Epithelial cell of esophagus (primary cell): Measurements from ENCODE around the gene NBAS.

ENCODE experiments used
- DNase-seq: peaks from one replicate; pipeline ENCODE4 v3.0.0; 2010; ENCODE audit warnings: low read depth
- H3K4me3 ChIP-seq: 2 replicates; pipeline ENCODE4 v1.5.1; 2011; ENCODE audit warnings: mild to moderate bottlenecking, low read length, control low read depth
- TF ChIP-seq, protein P1 (sequence below): IDR thresholded peaks from 2 replicates; pipeline ENCODE4 v1.5.1; 2011; ENCODE audit warnings: low read depth, mild to moderate bottlenecking, low read length, control low read depth, inconsistent platforms; ENCODE audit not compliant: insufficient read depth; ENCODE audit errors: missing control alignments

Gene NBAS

DNA sequence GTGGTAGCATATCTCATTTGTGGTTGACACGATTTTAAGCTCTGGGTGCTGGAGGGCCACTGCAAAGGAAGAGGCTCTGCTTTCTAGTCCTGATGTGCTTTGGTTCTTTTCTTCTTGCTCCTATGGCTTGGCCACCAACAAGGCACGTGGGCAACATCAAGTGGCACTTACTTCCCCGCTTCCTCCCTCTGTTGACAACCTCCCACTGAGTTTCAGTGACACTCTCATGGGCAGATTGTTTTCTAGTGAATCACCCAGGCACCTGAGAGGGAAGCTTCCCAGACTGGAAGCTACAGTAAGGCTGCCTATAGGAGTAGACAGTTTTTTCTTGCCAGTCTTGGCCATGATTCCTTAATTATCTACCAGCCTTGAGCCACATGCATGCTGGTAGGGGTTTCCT lies 89.0 kb downstream of the NBAS start:
- peak; percentile 29 for DNase-seq
- no peak overlapping the region for H3K4me3 ChIP-seq
- TF ChIP-seq, protein P1, sequence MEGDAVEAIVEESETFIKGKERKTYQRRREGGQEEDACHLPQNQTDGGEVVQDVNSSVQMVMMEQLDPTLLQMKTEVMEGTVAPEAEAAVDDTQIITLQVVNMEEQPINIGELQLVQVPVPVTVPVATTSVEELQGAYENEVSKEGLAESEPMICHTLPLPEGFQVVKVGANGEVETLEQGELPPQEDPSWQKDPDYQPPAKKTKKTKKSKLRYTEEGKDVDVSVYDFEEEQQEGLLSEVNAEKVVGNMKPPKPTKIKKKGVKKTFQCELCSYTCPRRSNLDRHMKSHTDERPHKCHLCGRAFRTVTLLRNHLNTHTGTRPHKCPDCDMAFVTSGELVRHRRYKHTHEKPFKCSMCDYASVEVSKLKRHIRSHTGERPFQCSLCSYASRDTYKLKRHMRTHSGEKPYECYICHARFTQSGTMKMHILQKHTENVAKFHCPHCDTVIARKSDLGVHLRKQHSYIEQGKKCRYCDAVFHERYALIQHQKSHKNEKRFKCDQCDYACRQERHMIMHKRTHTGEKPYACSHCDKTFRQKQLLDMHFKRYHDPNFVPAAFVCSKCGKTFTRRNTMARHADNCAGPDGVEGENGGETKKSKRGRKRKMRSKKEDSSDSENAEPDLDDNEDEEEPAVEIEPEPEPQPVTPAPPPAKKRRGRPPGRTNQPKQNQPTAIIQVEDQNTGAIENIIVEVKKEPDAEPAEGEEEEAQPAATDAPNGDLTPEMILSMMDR: no peak

DNA sequence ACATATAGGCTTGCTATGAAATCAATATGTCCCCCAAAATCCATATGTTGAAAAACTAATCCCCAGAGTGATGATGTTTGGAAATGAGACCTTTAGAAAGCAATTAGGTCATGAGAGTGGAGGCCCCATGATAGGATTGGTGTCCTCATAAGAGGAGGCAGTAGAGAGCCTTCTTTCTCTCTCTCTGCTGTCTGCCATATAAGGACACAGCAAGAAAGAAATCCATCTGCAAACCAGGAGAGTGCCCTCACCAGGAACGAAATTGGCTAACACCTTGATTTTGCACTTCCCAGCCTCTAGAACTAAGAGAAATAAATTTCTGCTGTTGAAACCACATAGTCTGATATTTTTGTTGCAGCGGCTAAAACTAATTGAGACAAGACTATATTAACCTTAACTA lies 89.5 kb downstream of the NBAS start:
- TF ChIP-seq, protein P1: no peak
- no peak for DNase-seq
- H3K4me3 ChIP-seq: no peak overlapping the region

DNA sequence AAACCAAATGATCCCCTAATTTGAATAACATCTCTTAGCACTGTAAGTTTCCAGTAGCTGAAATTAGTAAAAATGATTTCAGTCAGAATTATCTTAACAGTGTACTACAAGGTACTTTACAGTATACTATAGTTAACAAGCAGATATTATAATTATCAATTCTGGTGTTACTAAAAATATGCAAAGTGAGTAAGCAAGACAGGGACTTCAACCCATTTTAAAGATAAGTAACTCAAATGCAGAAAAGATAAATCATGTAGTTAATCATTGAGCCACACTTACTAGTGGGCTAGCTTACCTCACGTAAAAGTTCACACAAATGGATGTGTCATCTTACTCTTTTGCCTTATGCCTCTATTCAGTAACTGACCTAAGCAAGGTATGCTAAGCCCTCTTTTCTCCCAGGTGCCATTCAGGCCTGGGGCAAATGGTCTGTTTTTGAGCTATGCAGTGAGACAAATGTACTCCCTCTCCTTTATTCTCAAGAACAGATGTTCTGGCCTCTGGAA lies 101.0 kb downstream of the NBAS start:
- TF ChIP-seq, protein P1: no peak
- DNase-seq: no peak

DNA sequence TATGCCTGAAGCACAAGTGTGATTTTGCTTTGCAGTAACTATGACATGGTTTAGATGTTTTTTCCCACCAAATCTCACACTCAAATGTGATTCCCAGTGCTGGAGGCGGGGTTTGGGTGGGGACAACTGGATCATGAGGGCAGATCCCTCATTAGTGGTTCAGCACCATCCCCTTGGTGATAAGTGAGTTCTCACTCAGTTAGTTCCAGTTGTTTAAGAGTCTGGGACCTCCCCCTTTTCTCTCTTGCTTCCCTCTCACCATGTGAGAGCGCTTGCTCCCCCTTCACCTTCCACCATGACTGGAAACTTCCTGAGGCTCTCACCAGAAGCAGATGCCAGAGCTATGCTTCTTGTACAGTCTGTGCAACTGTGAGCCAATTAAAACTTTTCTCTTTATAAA lies 102.9 kb downstream of the NBAS start:
- no peak for DNase-seq
- TF ChIP-seq, protein P1: no peak
- H3K4me3 ChIP-seq: no peak overlapping the region

More for the DNA sequence above, 101.0 kb downstream of the NBAS start:
- no peak overlapping the region for H3K4me3 ChIP-seq

DNA sequence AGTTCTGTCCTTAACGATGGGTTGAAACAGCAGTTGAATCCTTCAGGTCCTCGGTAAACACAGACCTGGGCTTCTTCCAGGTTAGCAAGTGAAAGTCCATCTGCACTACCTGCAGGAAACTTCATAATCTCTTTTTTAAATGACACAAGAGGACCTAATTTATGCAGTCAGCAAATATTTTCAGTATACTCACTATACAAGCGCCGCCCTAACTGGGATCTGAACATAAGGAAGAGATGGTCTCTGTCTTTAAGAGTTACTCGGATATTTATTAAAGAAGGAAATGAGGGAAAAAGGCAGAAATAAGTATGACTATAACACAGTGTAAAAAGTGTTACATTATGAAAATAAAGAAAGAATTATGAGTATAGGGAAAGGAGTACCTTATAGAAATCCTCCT lies 103.3 kb downstream of the NBAS start:
- DNase-seq: no peak
- TF ChIP-seq, protein P1: no peak
- H3K4me3 ChIP-seq: no peak overlapping the region

DNA sequence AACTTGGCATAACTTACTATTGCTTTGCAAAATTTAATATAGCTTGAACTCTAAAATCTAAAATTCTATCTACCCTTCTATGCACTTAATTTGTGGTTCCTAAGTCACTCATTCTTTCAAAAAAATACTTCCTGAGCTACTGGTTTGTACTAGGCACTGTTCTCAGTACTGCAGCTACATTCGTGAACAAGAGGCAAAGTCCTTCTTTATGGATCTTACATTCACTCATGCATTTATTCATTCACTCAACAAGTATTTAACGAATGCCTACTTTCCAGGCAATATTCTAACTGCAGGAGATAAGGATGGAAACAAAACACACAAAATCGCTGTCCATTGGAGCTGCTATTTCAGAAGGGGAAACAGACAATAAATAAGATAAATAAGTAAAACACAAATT lies 104.8 kb downstream of the NBAS start:
- TF ChIP-seq, protein P1: no peak
- no peak overlapping the region for H3K4me3 ChIP-seq
- no peak for DNase-seq

DNA sequence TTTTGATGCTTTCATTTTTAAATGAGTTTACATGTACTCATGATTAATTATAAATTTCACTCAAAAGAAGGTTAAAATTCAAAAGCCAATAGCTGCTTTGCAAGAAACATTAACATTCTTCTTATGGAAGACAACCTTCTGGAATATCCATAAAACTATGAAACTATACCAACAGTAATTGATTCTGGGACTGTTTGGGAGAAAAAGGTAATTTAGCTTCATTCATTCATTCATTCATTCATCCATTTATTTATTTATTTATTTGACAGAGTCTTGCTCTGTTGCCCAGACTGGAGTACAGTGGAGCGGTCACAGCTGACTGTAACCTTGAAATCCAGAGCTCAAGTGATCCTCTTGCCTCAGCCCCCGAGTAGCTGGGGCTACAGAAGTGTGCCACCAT lies 110.3 kb downstream of the NBAS start:
- TF ChIP-seq, protein P1: no peak
- DNase-seq: no peak
- H3K4me3 ChIP-seq: no peak overlapping the region
